Measurements from ENCODE around the gene RNU5B-1. TPM values are rescaled to one million over a fixed set of nuclear protein-coding genes. Genes with fewer than 3 reads are reported as not detected.
A peak's percentile ranks its signal among the peaks of the same experiment; 100 is the strongest.

RNU5B-1 gene
- total RNA-seq, 6 experiments from 2014 or later, result 8.6 to 18.0 (median 10.5) TPM; not detected in 3

- Mint-ChIP-seq H3K27me3 (ENCODE audit: insufficient read depth) (peaks cover 21% of the 10 kb centered on the region), H3K4me3 (no peak overlapping the region), H3K4me1 (ENCODE audit: low read depth) (peaks cover 24% of the 10 kb centered on the region), H3K27ac (no peak overlapping the region), H3K9me3 (no peaks in the 10 kb centered on the region), H3K36me3 (ENCODE audit: low read depth) (no peaks in the 10 kb centered on the region)
- TF ChIP-seq CTCF (IDR thresholded peaks at IDR 0.05), result no peak
- DNase-seq, result no peak
These were observed 5.5 kb downstream of the RNU5B-1 start for GRCh38 chr15:65309882-65310418.

- Mint-ChIP-seq H3K4me3 (no peak overlapping the region), H3K27me3 (ENCODE audit: insufficient read depth) (peaks cover 24% of the 10 kb centered on the region), H3K4me1 (ENCODE audit: low read depth) (peaks cover 24% of the 10 kb centered on the region), H3K27ac (no peak overlapping the region), H3K36me3 (ENCODE audit: low read depth) (no peaks in the 10 kb centered on the region), H3K9me3 (no peaks in the 10 kb centered on the region)
- DNase-seq, result no peak
- TF ChIP-seq CTCF (IDR thresholded peaks at IDR 0.05), result no peak
These were observed 6.1 kb downstream of the RNU5B-1 start for GRCh38 chr15:65310431-65311137.

GRCh38 chr15:65311760-65312159, 7.3 kb downstream of the RNU5B-1 start:
- no peak overlapping the region for H3K4me3 Mint-ChIP-seq
- no peak for DNase-seq
- no peak overlapping the region for H3K27ac Mint-ChIP-seq
- peaks cover 17% of the 10 kb centered on the region for H3K4me1 Mint-ChIP-seq (ENCODE audit: low read depth)
- H3K9me3 Mint-ChIP-seq, result no peaks in the 10 kb centered on the region
- H3K27me3 Mint-ChIP-seq (ENCODE audit: insufficient read depth), result peaks cover 22% of the 10 kb centered on the region
- H3K36me3 Mint-ChIP-seq (ENCODE audit: low read depth), result no peaks in the 10 kb centered on the region
- no peak for TF ChIP-seq CTCF (IDR thresholded peaks at IDR 0.05)

- H3K4me3 Mint-ChIP-seq, result no peak overlapping the region
- H3K27me3 Mint-ChIP-seq (ENCODE audit: insufficient read depth), result peaks cover 24% of the 10 kb centered on the region
- H3K36me3 Mint-ChIP-seq (ENCODE audit: low read depth), result no peaks in the 10 kb centered on the region
- DNase-seq, result no peak
- no peak overlapping the region for H3K27ac Mint-ChIP-seq
- H3K9me3 Mint-ChIP-seq, result no peaks in the 10 kb centered on the region
- no peak for TF ChIP-seq CTCF (IDR thresholded peaks at IDR 0.05)
- peaks cover 16% of the 10 kb centered on the region for H3K4me1 Mint-ChIP-seq (ENCODE audit: low read depth)
These were observed 8.0 kb downstream of the RNU5B-1 start for GRCh38 chr15:65312400-65312916.

- DNase-seq, result peak; percentile 74
- Mint-ChIP-seq H3K4me1 (ENCODE audit: low read depth) (no peaks in the 10 kb centered on the region), H3K27ac (no peak overlapping the region), H3K36me3 (ENCODE audit: low read depth) (no peaks in the 10 kb centered on the region), H3K9me3 (no peaks in the 10 kb centered on the region), H3K4me3 (no peak overlapping the region), H3K27me3 (ENCODE audit: insufficient read depth) (peaks cover 20% of the 10 kb centered on the region)
- peak; percentile 95 for TF ChIP-seq CTCF (IDR thresholded peaks at IDR 0.05)
These were observed 14.4 kb downstream of the RNU5B-1 start for GRCh38 chr15:65318870-65319356.

All from HFFc6 (cell line).